ENCODE data around the gene OR12D1.

The OR12D1 gene

GRCh38 chr6:29414588-29414987 lies at the start of gene OR12D1:
TSS of gene OR12D1 (plus strand) at chr6:29414928.
- Mint-ChIP-seq H3K27me3 (ENCODE audit: low read depth) (peaks cover 4% of the 10 kb centered on the region), H3K9me3 (peaks cover 24% of the 10 kb centered on the region), H3K36me3 (ENCODE audit: low read depth) (no peaks in the 10 kb centered on the region), H3K27ac (no peak within 1 kb of the TSS), H3K4me1 (no peaks in the 10 kb centered on the region), H3K4me3 (no peak within 1 kb of the TSS)
- TF ChIP-seq, protein P1, sequence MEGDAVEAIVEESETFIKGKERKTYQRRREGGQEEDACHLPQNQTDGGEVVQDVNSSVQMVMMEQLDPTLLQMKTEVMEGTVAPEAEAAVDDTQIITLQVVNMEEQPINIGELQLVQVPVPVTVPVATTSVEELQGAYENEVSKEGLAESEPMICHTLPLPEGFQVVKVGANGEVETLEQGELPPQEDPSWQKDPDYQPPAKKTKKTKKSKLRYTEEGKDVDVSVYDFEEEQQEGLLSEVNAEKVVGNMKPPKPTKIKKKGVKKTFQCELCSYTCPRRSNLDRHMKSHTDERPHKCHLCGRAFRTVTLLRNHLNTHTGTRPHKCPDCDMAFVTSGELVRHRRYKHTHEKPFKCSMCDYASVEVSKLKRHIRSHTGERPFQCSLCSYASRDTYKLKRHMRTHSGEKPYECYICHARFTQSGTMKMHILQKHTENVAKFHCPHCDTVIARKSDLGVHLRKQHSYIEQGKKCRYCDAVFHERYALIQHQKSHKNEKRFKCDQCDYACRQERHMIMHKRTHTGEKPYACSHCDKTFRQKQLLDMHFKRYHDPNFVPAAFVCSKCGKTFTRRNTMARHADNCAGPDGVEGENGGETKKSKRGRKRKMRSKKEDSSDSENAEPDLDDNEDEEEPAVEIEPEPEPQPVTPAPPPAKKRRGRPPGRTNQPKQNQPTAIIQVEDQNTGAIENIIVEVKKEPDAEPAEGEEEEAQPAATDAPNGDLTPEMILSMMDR (IDR thresholded peaks at IDR 0.05; ENCODE audit: unreplicated experiment in 3 of 3), result peak; percentile 17 to 29 (median 23)

GRCh38 chr6:29368765-29369164 lies 46.0 kb upstream of the OR12D1 start, which contains the start of gene OR5V1:
TSS of gene OR5V1 (minus strand) at chr6:29368865. CDS start at chr6:29356195, 12,670 bp downstream.
- H3K9me3 Mint-ChIP-seq, result peaks cover 3% of the 10 kb centered on the region
- H3K4me3 Mint-ChIP-seq, result no peak within 1 kb of the TSS
- H3K27ac Mint-ChIP-seq, result no peak within 1 kb of the TSS
- TF ChIP-seq, protein P1 (IDR thresholded peaks at IDR 0.05; ENCODE audit: unreplicated experiment in 3 of 3), result no peak
- H3K4me1 Mint-ChIP-seq, result no peaks in the 10 kb centered on the region
- no peaks in the 10 kb centered on the region for H3K36me3 Mint-ChIP-seq (ENCODE audit: low read depth)
- no peaks in the 10 kb centered on the region for H3K27me3 Mint-ChIP-seq (ENCODE audit: low read depth)

- Mint-ChIP-seq H3K36me3 (ENCODE audit: low read depth) (no peaks in the 10 kb centered on the region), H3K27ac (no peak within 1 kb of the TSS), H3K4me3 (no peak within 1 kb of the TSS), H3K4me1 (no peaks in the 10 kb centered on the region), H3K9me3 (peaks cover 3% of the 10 kb centered on the region), H3K27me3 (ENCODE audit: low read depth) (peaks cover 8% of the 10 kb centered on the region)
- TF ChIP-seq, protein P1 (IDR thresholded peaks at IDR 0.05; ENCODE audit: unreplicated experiment in 3 of 3), result no peak
Observed at GRCh38 chr6:29375191-29375590, 39.5 kb upstream of the OR12D1 start, which contains the start of gene OR12D3. TSS of gene OR12D3 (minus strand) at chr6:29375291. CDS start at chr6:29375287, 4 bp downstream.

- TF ChIP-seq, protein P1 (IDR thresholded peaks at IDR 0.05; ENCODE audit: unreplicated experiment in 3 of 3), result no peak
- Mint-ChIP-seq H3K4me3 (no peak overlapping the region), H3K9me3 (peaks cover 3% of the 10 kb centered on the region), H3K36me3 (ENCODE audit: low read depth) (no peaks in the 10 kb centered on the region), H3K4me1 (no peaks in the 10 kb centered on the region), H3K27ac (no peak overlapping the region), H3K27me3 (ENCODE audit: low read depth) (peaks cover 14% of the 10 kb centered on the region)
Observed at GRCh38 chr6:29376003-29376402, 38.7 kb upstream of the OR12D1 start.

- H3K36me3 Mint-ChIP-seq (ENCODE audit: low read depth), result no peaks in the 10 kb centered on the region
- H3K27ac Mint-ChIP-seq, result no peak overlapping the region
- H3K9me3 Mint-ChIP-seq, result no peaks in the 10 kb centered on the region
- H3K4me3 Mint-ChIP-seq, result no peak overlapping the region
- peaks cover 15% of the 10 kb centered on the region for H3K27me3 Mint-ChIP-seq (ENCODE audit: low read depth)
- TF ChIP-seq, protein P1 (IDR thresholded peaks at IDR 0.05; ENCODE audit: unreplicated experiment in 3 of 3), result no peak
- H3K4me1 Mint-ChIP-seq, result no peaks in the 10 kb centered on the region
Observed at GRCh38 chr6:29388533-29388932, 26.2 kb upstream of the OR12D1 start.

GRCh38 chr6:29395331-29395730 lies 19.4 kb upstream of the OR12D1 start, which contains the start of gene OR12D2:
TSS of gene OR12D2 (plus strand) at chr6:29395631. CDS start at chr6:29396700, 1,069 bp downstream.
- H3K27me3 Mint-ChIP-seq (ENCODE audit: low read depth), result peaks cover 10% of the 10 kb centered on the region
- H3K9me3 Mint-ChIP-seq, result no peaks in the 10 kb centered on the region
- no peaks in the 10 kb centered on the region for H3K36me3 Mint-ChIP-seq (ENCODE audit: low read depth)
- no peak within 1 kb of the TSS for H3K4me3 Mint-ChIP-seq
- TF ChIP-seq, protein P1 (IDR thresholded peaks at IDR 0.05; ENCODE audit: unreplicated experiment in 3 of 3), result no peak
- H3K4me1 Mint-ChIP-seq, result no peaks in the 10 kb centered on the region
- H3K27ac Mint-ChIP-seq, result no peak within 1 kb of the TSS
